Measurements from ENCODE around the gene MTG1.

Gene MTG1

GRCh38 chr10:133456041-133456951 lies 62.3 kb downstream of the MTG1 start:
- no peak for DNase-seq (ENCODE audit: low read depth in 2 of 2)
- H3K4me3 ChIP-seq (replicated peaks in 1 of 2; ENCODE audit: low read depth in 2 of 2, low read length in 2 of 2), result no peak overlapping the region
- TF ChIP-seq CTCF (IDR thresholded peaks at IDR 0.05; ENCODE audit: low read depth, low read length), result no peak

GRCh38 chr10:133457100-133457841 lies 63.3 kb downstream of the MTG1 start:
- no peak for DNase-seq (ENCODE audit: low read depth in 2 of 2)
- TF ChIP-seq CTCF (IDR thresholded peaks at IDR 0.05; ENCODE audit: low read depth, low read length), result no peak
- H3K4me3 ChIP-seq (replicated peaks in 1 of 2; ENCODE audit: low read depth in 2 of 2, low read length in 2 of 2), result no peak overlapping the region

- no peak for DNase-seq (ENCODE audit: low read depth in 2 of 2)
- TF ChIP-seq CTCF (IDR thresholded peaks at IDR 0.05; ENCODE audit: low read depth, low read length), result no peak
- H3K4me3 ChIP-seq (replicated peaks in 1 of 2; ENCODE audit: low read depth in 2 of 2, low read length in 2 of 2), result no peak overlapping the region
These were observed 64.2 kb downstream of the MTG1 start for GRCh38 chr10:133458021-133458709.

- H3K4me3 ChIP-seq (replicated peaks in 1 of 2; ENCODE audit: low read depth in 2 of 2, low read length in 2 of 2), result no peak overlapping the region
- no peak for DNase-seq (ENCODE audit: low read depth in 2 of 2)
- TF ChIP-seq CTCF (IDR thresholded peaks at IDR 0.05; ENCODE audit: low read depth, low read length), result no peak
These were observed 64.9 kb downstream of the MTG1 start for GRCh38 chr10:133458710-133459453.

GRCh38 chr10:133459454-133460207 lies 65.7 kb downstream of the MTG1 start:
- DNase-seq (ENCODE audit: low read depth in 2 of 2), result no peak
- H3K4me3 ChIP-seq (replicated peaks in 1 of 2; ENCODE audit: low read depth in 2 of 2, low read length in 2 of 2), result no peak overlapping the region
- TF ChIP-seq CTCF (IDR thresholded peaks at IDR 0.05; ENCODE audit: low read depth, low read length), result no peak

All from cardiac fibroblast (primary cell).